HepG2 (cell line): ENCODE results near the gene ACSBG1. TPM values are rescaled to one million over a fixed set of nuclear protein-coding genes. Genes with fewer than 3 reads are reported as not detected.

Experiments
- ATAC-seq: fragments of 200-7000 bp; cut with Tn5 transposase; 3 replicates; pipeline ENCODE4 v1.9.1; 2020; ENCODE audit warnings: mild to moderate bottlenecking, moderate library complexity
- BruUV-seq: library from RNA; stranded (reverse); fragments of 400-500 nt; replicated peaks from 2 replicates; lab custom pipeline; 2021; lab: Mats Ljungman, UMichigan
- CTCF ChIA-PET: fragments of 300-600 bp; formaldehyde crosslinking; extraction: SDS; loops from one replicate; lab custom pipeline; 2021; ENCODE audit warnings: low total read pairs, inconsistent platforms, low intra/inter-chr PET ratio; lab: Yijun Ruan, JAX
- POLR2A ChIA-PET: fragments of 350-600 bp; sonication (Branson Sonifier 250); formaldehyde crosslinking; loops from one replicate; lab custom pipeline; 2020; ENCODE audit warnings: antibody characterized with exemption, inconsistent platforms; lab: Yijun Ruan, JAX
- DNase-seq: peaks from one replicate; pipeline ENCODE4 v3.0.0-alpha.2; 2015; ENCODE audit warnings: low spot score
- FAIRE-seq: peaks from 3 replicates; lab custom pipeline; 2011; peaks lifted over from hg19 to GRCh38; lab: Jason Lieb, UNC
- H2AFZ ChIP-seq: one replicate; pipeline ENCODE4 v1.6.1; 2011; ENCODE audit warnings: low read length, inconsistent platforms
- H3K27ac ChIP-seq: fragments of 300-600 bp; 3 replicates; pipeline ENCODE4 v1.8.0; 2011; ENCODE audit warnings: mixed run types, mild to moderate bottlenecking, mixed read lengths, low read length, inconsistent platforms; ENCODE audit not compliant: insufficient read depth; ENCODE audit errors: extremely low read length
- H3K27me3 ChIP-seq, 2 experiments: fragments of 200-600 bp in 1 of 2; 2 replicates in 1 of 2; 3 replicates in 1 of 2; pipeline versions ENCODE4 v1.6.0 to v1.8.0; 2011; ENCODE audit warnings: low read length in 2 of 2, mild to moderate bottlenecking in 2 of 2, moderate library complexity in 2 of 2, inconsistent platforms in 1 of 2; ENCODE audit not compliant: insufficient read depth in 2 of 2, control insufficient read depth in 1 of 2
- H3K36me3 ChIP-seq, 2 experiments: fragments of 200-600 bp in 1 of 2; replicated peaks in 1 of 2; 2 replicates in 1 of 2; 3 replicates in 1 of 2; pipeline versions ENCODE4 v1.5.1 to v1.8.0; 2011; ENCODE audit warnings: low read length in 2 of 2, inconsistent platforms in 1 of 2; ENCODE audit not compliant: insufficient read depth in 2 of 2, control insufficient read depth in 1 of 2
- H3K4me1 ChIP-seq: 2 replicates; pipeline ENCODE4 v1.5.1; 2012; ENCODE audit warnings: low read length, inconsistent platforms; ENCODE audit not compliant: insufficient read depth
- H3K4me2 ChIP-seq: 2 replicates; pipeline ENCODE4 v1.6.0; 2011; ENCODE audit warnings: low read depth, low read length, inconsistent platforms
- H3K4me3 ChIP-seq, 3 experiments: fragments of 200-600 bp in 1 of 3; sonication (generic), shearing (Covaris generic) in 1 of 3; replicated peaks in 1 of 3; 2 replicates each; pipeline ENCODE4 v1.5.1; 2011 to 2016; ENCODE audit warnings: low read length in 3 of 3, inconsistent platforms in 2 of 3, low read depth in 2 of 3, mild to moderate bottlenecking in 2 of 3, control low read depth in 1 of 3, mixed read lengths in 1 of 3; ENCODE audit not compliant: insufficient read depth in 1 of 3
- H3K79me2 ChIP-seq: one replicate; pipeline ENCODE4 v1.6.1; 2011; ENCODE audit warnings: low read length, inconsistent platforms; ENCODE audit not compliant: insufficient read depth
- H3K9ac ChIP-seq: 2 replicates; pipeline ENCODE4 v1.6.0; 2011; ENCODE audit warnings: mild to moderate bottlenecking, low read depth, low read length, inconsistent platforms; ENCODE audit not compliant: insufficient read depth
- H3K9me3 ChIP-seq: 2 replicates; pipeline ENCODE4 v1.5.1; 2012; ENCODE audit warnings: mild to moderate bottlenecking, low read length
- H4K20me1 ChIP-seq: 2 replicates; pipeline ENCODE4 v1.6.0; 2011; ENCODE audit warnings: inconsistent platforms, mild to moderate bottlenecking, low read length, moderate library complexity; ENCODE audit not compliant: insufficient read depth
- DNMT3B ChIP-seq: conservative IDR thresholded peaks from 2 replicates; pipeline ENCODE4 v1.6.1; 2016; ENCODE audit warnings: missing biosample characterization, control low read depth
- ELK4 ChIP-seq: sonication (generic); formaldehyde crosslinking; IDR thresholded peaks from 2 replicates; pipeline ENCODE4 v1.9.0; 2021; ENCODE audit warnings: missing genetic modification reagents, borderline replicate concordance
- MTA1 ChIP-seq: sonication (generic); formaldehyde crosslinking; IDR thresholded peaks from 2 replicates; pipeline ENCODE4 v1.4.0; 2020; ENCODE audit warnings: missing genetic modification reagents, mild to moderate bottlenecking, borderline replicate concordance
- MYC ChIP-seq: sonication (generic); formaldehyde crosslinking; IDR thresholded peaks from 2 replicates; pipeline ENCODE4 v1.9.0; 2021; ENCODE audit warnings: missing genetic modification reagents, borderline replicate concordance
- NAIF1 ChIP-seq: sonication (generic); formaldehyde crosslinking; IDR thresholded peaks from 2 replicates; pipeline ENCODE4 v1.5.0; 2020; ENCODE audit warnings: mild to moderate bottlenecking, missing genetic modification reagents, borderline replicate concordance
- POLR2A ChIP-seq, 2 experiments: IDR thresholded peaks; 2 replicates each; pipeline ENCODE4 v1.6.1; 2011; ENCODE audit warnings: low read depth in 2 of 2, low read length in 2 of 2, mild to moderate bottlenecking in 1 of 2, moderate library complexity in 1 of 2; ENCODE audit not compliant: insufficient read depth in 1 of 2
- RARG ChIP-seq: sonication (generic); formaldehyde crosslinking; IDR thresholded peaks from 2 replicates; pipeline ENCODE4 v1.4.0; 2020; ENCODE audit warnings: low read depth, mild to moderate bottlenecking, missing genetic modification reagents
- RFXAP ChIP-seq: sonication (generic); formaldehyde crosslinking; IDR thresholded peaks from 2 replicates; pipeline ENCODE4 v1.4.0; 2020; ENCODE audit warnings: missing genetic modification reagents, borderline replicate concordance
- ZBTB1 ChIP-seq: sonication (generic); formaldehyde crosslinking; IDR thresholded peaks from 2 replicates; pipeline ENCODE4 v1.4.0; 2020; ENCODE audit warnings: missing genetic modification reagents, borderline replicate concordance
- ZBTB7B ChIP-seq: sonication (generic); formaldehyde crosslinking; IDR thresholded peaks from 2 replicates; pipeline ENCODE4 v1.4.0; 2020; ENCODE audit warnings: missing genetic modification reagents
- ZFP62 ChIP-seq: sonication (generic); formaldehyde crosslinking; IDR thresholded peaks from 2 replicates; pipeline ENCODE4 v1.4.0; 2020; ENCODE audit warnings: missing genetic modification reagents
- ZNF34 ChIP-seq: sonication (generic); formaldehyde crosslinking; IDR thresholded peaks from 2 replicates; pipeline ENCODE4 v1.4.0; 2020; ENCODE audit warnings: mild to moderate bottlenecking, missing genetic modification reagents, borderline replicate concordance
- ZNF343 ChIP-seq: sonication (generic); formaldehyde crosslinking; IDR thresholded peaks from 2 replicates; pipeline ENCODE4 v1.4.0; 2020; ENCODE audit warnings: mild to moderate bottlenecking, missing genetic modification reagents
- ZNF350 ChIP-seq: sonication (generic); formaldehyde crosslinking; IDR thresholded peaks from 2 replicates; pipeline ENCODE4 v1.4.0; 2020; ENCODE audit warnings: mild to moderate bottlenecking, low read depth, missing genetic modification reagents, borderline replicate concordance
- ZNF512B ChIP-seq: sonication (generic); formaldehyde crosslinking; IDR thresholded peaks from 2 replicates; pipeline ENCODE4 v1.5.1; 2020; ENCODE audit warnings: missing genetic modification reagents, mild to moderate bottlenecking, borderline replicate concordance
- ZNF607 ChIP-seq: sonication (generic); formaldehyde crosslinking; IDR thresholded peaks from 2 replicates; pipeline ENCODE4 v1.5.1; 2020; ENCODE audit warnings: missing genetic modification reagents, mild to moderate bottlenecking, borderline replicate concordance
- ZSCAN30 ChIP-seq: sonication (generic); formaldehyde crosslinking; IDR thresholded peaks from 2 replicates; pipeline ENCODE4 v1.5.0; 2020; ENCODE audit warnings: mild to moderate bottlenecking, missing genetic modification reagents
- WGBS: methylation state at CpG from one replicate; pipeline ENCODE4 v1.1.6; 2017; ENCODE audit warnings: low lambda C conversion rate; 5-methylcytosine and 5-hydroxymethylcytosine counted together
- in situ Hi-C: cut with HindIII; loops from 2 replicates; pipeline ENCODE4 v1.10.0; 2017; ENCODE audit warnings: low pct_unique_long_range_greater_than_20kb; ENCODE audit not compliant: extremely low pct_ligation_motif_present
- intact Hi-C: fragments of 100-400 bp; cut with micrococcal nuclease; formaldehyde crosslinking; loops from one replicate; pipeline ENCODE4 v1.10.0; 2022; ENCODE audit not compliant: unreplicated experiment
- polyA plus RNA-seq, 8 experiments: library from polyadenylated mRNA; depleted of rRNA in 3 of 8; stranded (reverse) in 7 of 8; unstranded in 1 of 8; fragments of >200 nt; fragmentation: Illumina TruSeq in 4 of 8; extraction: Trizol in 4 of 8; gene quantifications; 2 replicates each; pipeline versions ENCODE4 v1.2.1 to v1.2.3, GENCODE V29; 2011 to 2016; ENCODE audit warnings: low read depth in 4 of 8, missing spikeins in 1 of 8, mixed read lengths in 1 of 8; ENCODE audit not compliant: insufficient read depth in 1 of 8
- total RNA-seq, 5 experiments: library from RNA; depleted of rRNA; stranded (reverse); fragments of >200 nt; fragmentation: Illumina TruSeq; extraction: Trizol; gene quantifications; 2 replicates each; pipeline ENCODE4 v1.2.3, GENCODE V29; 2016; ENCODE audit warnings: low read depth in 1 of 5
- TF ChIP-seq, protein P1 (sequence below): sonication (generic); formaldehyde crosslinking; IDR thresholded peaks from 2 replicates; pipeline ENCODE4 v1.5.1; 2020; ENCODE audit warnings: missing genetic modification reagents, mild to moderate bottlenecking, borderline replicate concordance

ACSBG1 gene
- total and polyA plus RNA-seq, 2 of the 13 experiments (the other 11 are each of a cell fraction or from before 2014, with no cell fraction given), result 0.35 to 0.81 TPM

DNA sequence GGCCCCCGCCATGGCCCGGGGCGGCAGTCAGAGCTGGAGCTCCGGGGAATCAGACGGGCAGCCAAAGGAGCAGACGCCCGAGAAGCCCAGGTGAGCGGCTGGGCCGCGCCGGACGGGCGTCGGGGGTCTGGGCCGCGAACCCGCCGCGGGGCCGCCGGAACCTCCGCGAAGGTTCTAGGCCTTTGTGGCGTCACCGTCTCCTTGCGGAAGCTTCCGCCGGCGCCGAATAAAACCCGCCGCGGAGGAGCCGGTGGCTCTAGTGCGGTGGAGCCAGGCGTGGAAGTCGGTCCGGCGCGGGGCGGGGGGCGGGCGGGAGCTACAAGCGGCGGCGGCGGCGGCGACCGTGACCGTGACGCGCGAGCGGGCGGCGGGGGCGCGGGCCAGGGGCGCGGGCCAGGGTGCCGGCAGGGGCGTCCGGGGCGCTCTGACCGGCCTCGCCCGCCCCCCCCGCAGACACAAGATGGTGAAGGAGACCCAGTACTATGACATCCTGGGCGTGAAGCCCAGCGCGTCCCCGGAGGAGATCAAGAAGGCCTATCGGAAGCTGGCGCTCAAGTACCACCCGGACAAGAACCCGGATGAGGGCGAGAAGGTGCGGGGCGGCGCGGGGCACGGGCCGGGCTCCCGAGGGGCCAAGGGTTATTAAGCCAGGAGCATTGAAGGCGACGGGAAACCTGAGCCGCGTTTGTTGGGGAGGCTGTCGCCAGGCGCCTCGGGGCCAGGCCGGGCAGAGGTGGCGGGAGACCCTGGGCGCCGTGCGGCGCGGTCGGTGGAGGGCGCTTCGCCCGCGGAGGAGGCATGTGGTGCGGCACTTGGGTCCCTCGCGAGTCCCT lies 30.2 kb upstream of the ACSBG1 start, which contains the start of gene DNAJA4:
Gene DNAJA4 (plus strand): TSS at position 259 of the 833 bp plus-strand sequence. CDS start 202 bp downstream, at position 461.
- no peaks in the 10 kb centered on the region for H3K4me1 ChIP-seq
- no peak within 1 kb of the TSS for H3K4me2 ChIP-seq
- BruUV-seq, result no TSS peak
- H3K4me3 ChIP-seq, result no peak within 1 kb of the TSS
- H3K36me3 ChIP-seq, result no peaks in the 10 kb centered on the region
- in situ Hi-C loops (no loop called here), intact Hi-C loops (no loop called here)
- no peak within 1 kb of the TSS for H2AFZ ChIP-seq
- H3K27ac ChIP-seq, result no peak within 1 kb of the TSS
- no peaks in the 10 kb centered on the region for H3K79me2 ChIP-seq
- no peak within 1 kb of the TSS for H3K9ac ChIP-seq
- ATAC-seq (no peak), FAIRE-seq (no peak), DNase-seq (no peak)
- H3K27me3 ChIP-seq, result peaks cover 0 to 24% of the 10 kb centered on the region in 2 experiments; a peak in 2 of 5 replicates
- WGBS, result 88% methylated on average over 89 of the region's 107 CpGs
- H3K9me3 ChIP-seq, result no peaks in the 10 kb centered on the region
- TF ChIP-seq NAIF1 (CRISPR knock-in tag) (no peak), ZNF34 (CRISPR knock-in tag) (no peak), POLR2A (IDR thresholded peaks at IDR 0.05; ENCODE audit: insufficient read depth in 1 of 2, low read depth in 2 of 2, low read length in 2 of 2) (no peak), ZNF512B (CRISPR knock-in tag) (no peak), ZNF607 (no peak), RFXAP (CRISPR knock-in tag) (no peak), ZBTB7B (CRISPR knock-in tag) (no peak), MTA1 (no peak), ZNF350 (CRISPR knock-in tag) (no peak), ZNF343 (CRISPR knock-in tag) (no peak), ZFP62 (CRISPR knock-in tag) (no peak), DNMT3B (CRISPR knock-in tag) (no peak), ZBTB1 (no peak), ELK4 (no peak), ZSCAN30 (CRISPR knock-in tag) (no peak), RARG (no peak), MYC (CRISPR knock-in tag) (no peak)
- TF ChIP-seq, protein P1, sequence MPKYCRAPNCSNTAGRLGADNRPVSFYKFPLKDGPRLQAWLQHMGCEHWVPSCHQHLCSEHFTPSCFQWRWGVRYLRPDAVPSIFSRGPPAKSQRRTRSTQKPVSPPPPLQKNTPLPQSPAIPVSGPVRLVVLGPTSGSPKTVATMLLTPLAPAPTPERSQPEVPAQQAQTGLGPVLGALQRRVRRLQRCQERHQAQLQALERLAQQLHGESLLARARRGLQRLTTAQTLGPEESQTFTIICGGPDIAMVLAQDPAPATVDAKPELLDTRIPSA, result no peak
- no peaks in the 10 kb centered on the region for H4K20me1 ChIP-seq
- ChIA-PET CTCF (no interaction called here), POLR2A (no interaction called here)
